HEK293 (cell line): ENCODE results near the gene ABCB10.
A peak's percentile ranks its signal among the peaks of the same experiment; 100 is the strongest.

Experiments used
- CTCF ChIA-PET: fragments of 350-600 bp; formaldehyde crosslinking; extraction: SDS; loops from one replicate; lab custom pipeline; 2021; ENCODE audit warnings: antibody characterized with exemption; lab: Yijun Ruan, JAX
- POLR2A ChIA-PET: fragments of 300-600 bp; formaldehyde crosslinking; extraction: SDS; loops from one replicate; lab custom pipeline; 2020; ENCODE audit warnings: antibody characterized with exemption, inconsistent platforms; lab: Yijun Ruan, JAX
- H3K27ac ChIP-seq: fragments of 200-500 bp; sonication (Bioruptor generic); 2 replicates; pipeline ENCODE4 v1.5.1; 2014; ENCODE audit warnings: low read depth, low read length, control low read depth, inconsistent platforms; ENCODE audit errors: extremely low read depth
- H3K36me3 ChIP-seq, 2 experiments: fragments of 200-500 bp in 1 of 2; sonication (Bioruptor generic) in 1 of 2; 1 replicate in 1 of 2; 2 replicates in 1 of 2; pipeline ENCODE4 v1.5.1; 2014 to 2017; ENCODE audit warnings: inconsistent platforms in 2 of 2, low read length in 2 of 2; ENCODE audit not compliant: control insufficient read depth in 2 of 2, insufficient read depth in 1 of 2
- H3K4me1 ChIP-seq: fragments of 200-500 bp; sonication (Bioruptor generic); 2 replicates; pipeline ENCODE4 v1.5.1; 2014; ENCODE audit warnings: mild to moderate bottlenecking, low read length, inconsistent platforms; ENCODE audit not compliant: control insufficient read depth, insufficient read depth
- H3K4me3 ChIP-seq: 2 replicates; pipeline ENCODE4 v1.5.1; 2011; ENCODE audit warnings: low read depth, mild to moderate bottlenecking, control low read depth, low read length, moderate library complexity
- H3K9me3 ChIP-seq: fragments of 200-500 bp; sonication (Bioruptor generic); 2 replicates; pipeline ENCODE4 v1.5.1; 2014; ENCODE audit warnings: low read depth, low read length, inconsistent platforms; ENCODE audit not compliant: control insufficient read depth, insufficient read depth
- ATF2 ChIP-seq: fragments of 450-650 bp; formaldehyde crosslinking; IDR thresholded peaks from 2 replicates; pipeline ENCODE4 v1.5.1; 2016; ENCODE audit warnings: missing biosample characterization, missing genetic modification characterization, low read depth
- REST ChIP-seq: fragments of 450-650 bp; formaldehyde crosslinking; IDR thresholded peaks from 2 replicates; pipeline ENCODE4 v1.5.1; 2016; ENCODE audit warnings: missing biosample characterization, missing genetic modification characterization
- SCRT1 ChIP-seq: fragments of 450-650 bp; formaldehyde crosslinking; IDR thresholded peaks from 2 replicates; pipeline ENCODE4 v1.5.1; 2016; ENCODE audit warnings: missing biosample characterization, missing genetic modification characterization, borderline replicate concordance
- ZBTB11 ChIP-seq: fragments of 450-650 bp; formaldehyde crosslinking; conservative IDR thresholded peaks from 2 replicates; pipeline ENCODE4 v1.5.1; 2016; ENCODE audit warnings: low read depth, missing biosample characterization, missing genetic modification characterization
- ZBTB49 ChIP-seq: fragments of 450-650 bp; formaldehyde crosslinking; IDR thresholded peaks from 2 replicates; pipeline ENCODE4 v1.5.1; 2016; ENCODE audit warnings: missing biosample characterization, missing genetic modification characterization, low read depth
- ZNF132 ChIP-seq: fragments of 450-650 bp; formaldehyde crosslinking; IDR thresholded peaks from 2 replicates; pipeline ENCODE4 v1.5.1; 2017; ENCODE audit warnings: missing biosample characterization, missing genetic modification characterization, borderline replicate concordance
- ZNF184 ChIP-seq: fragments of 450-650 bp; IDR thresholded peaks from 2 replicates; pipeline ENCODE4 v1.5.1; 2018; ENCODE audit warnings: missing biosample characterization, mild to moderate bottlenecking, missing genetic modification characterization
- ZNF202 ChIP-seq: fragments of 450-650 bp; formaldehyde crosslinking; IDR thresholded peaks from 2 replicates; pipeline ENCODE4 v1.5.1; 2016; ENCODE audit warnings: missing biosample characterization, missing genetic modification characterization, borderline replicate concordance
- TF ChIP-seq, protein P1 (sequence below): fragments of 450-650 bp; formaldehyde crosslinking; IDR thresholded peaks from 2 replicates; pipeline ENCODE4 v1.5.1; 2016; ENCODE audit warnings: missing biosample characterization, missing genetic modification characterization

The ABCB10 gene

GRCh38 chr1:229471175-229471574 lies 87.3 kb downstream of the ABCB10 start (continued):
- TF ChIP-seq ZBTB11: no peak

GRCh38 chr1:229470406-229471043 lies 88.0 kb downstream of the ABCB10 start:
- Histone ChIP-seq H3K36me3 (peaks cover 82 to 90% of the 10 kb centered on the region in 2 experiments), H3K4me1 (no peaks in the 10 kb centered on the region), H3K4me3 (no peak overlapping the region), H3K27ac (no peak overlapping the region), H3K9me3 (no peaks in the 10 kb centered on the region)
- TF ChIP-seq ZNF132 (tag by site-specific recombination): no peak
- no peak for TF ChIP-seq SCRT1 (tag by site-specific recombination)
- TF ChIP-seq REST (tag by site-specific recombination): no peak
- TF ChIP-seq, protein P1, sequence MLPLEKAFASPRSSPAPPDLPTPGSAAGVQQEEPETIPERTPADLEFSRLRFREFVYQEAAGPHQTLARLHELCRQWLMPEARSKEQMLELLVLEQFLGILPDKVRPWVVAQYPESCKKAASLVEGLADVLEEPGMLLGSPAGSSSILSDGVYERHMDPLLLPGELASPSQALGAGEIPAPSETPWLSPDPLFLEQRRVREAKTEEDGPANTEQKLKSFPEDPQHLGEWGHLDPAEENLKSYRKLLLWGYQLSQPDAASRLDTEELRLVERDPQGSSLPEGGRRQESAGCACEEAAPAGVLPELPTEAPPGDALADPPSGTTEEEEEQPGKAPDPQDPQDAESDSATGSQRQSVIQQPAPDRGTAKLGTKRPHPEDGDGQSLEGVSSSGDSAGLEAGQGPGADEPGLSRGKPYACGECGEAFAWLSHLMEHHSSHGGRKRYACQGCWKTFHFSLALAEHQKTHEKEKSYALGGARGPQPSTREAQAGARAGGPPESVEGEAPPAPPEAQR (tag by site-specific recombination): no peak
- no peak for TF ChIP-seq ZBTB49
- POLR2A ChIA-PET: no interaction called here
- CTCF ChIA-PET: interaction anchor here (0.9 to 1.2 kb wide), 3 partner anchors 10 to 808 kb away, joined by 3 to 4 read pairs (median 3); no protein-coding TSS in a partner anchor

DNA sequence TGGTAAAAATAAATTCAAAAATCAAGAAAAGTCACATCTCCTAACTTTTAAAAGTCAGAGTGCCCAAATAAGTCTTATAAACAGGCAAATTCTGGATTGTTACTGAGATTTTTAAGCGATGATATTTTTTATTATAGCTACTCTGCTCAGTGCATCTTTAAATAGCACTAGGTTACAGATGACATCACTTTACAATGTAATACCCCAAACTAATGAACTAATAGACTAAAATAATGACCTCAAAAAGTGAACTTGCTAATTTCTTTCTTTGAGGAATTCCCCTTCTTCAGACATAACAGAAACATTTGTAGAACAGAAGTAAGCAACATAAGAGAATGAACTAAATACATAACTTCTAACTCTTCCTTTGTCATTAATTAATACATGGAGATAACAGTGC lies 91.6 kb downstream of the ABCB10 start:
- Histone ChIP-seq H3K9me3 (no peaks in the 10 kb centered on the region), H3K36me3 (peaks cover 87 to 96% of the 10 kb centered on the region in 2 experiments), H3K4me1 (no peaks in the 10 kb centered on the region), H3K27ac (no peak overlapping the region), H3K4me3 (no peak overlapping the region)
- POLR2A ChIA-PET: interaction anchor here (0.6 kb wide), 1 partner anchor 20 kb away, joined by 5 read pairs; no protein-coding TSS in a partner anchor
- no peak for TF ChIP-seq ZNF184 (tag by site-specific recombination)
- TF ChIP-seq ATF2 (tag by site-specific recombination): peak; percentile 65
- TF ChIP-seq ZNF202 (tag by site-specific recombination): no peak
- CTCF ChIA-PET: interaction anchor here (1.4 to 2.9 kb wide), 3 partner anchors 15 to 209 kb away, joined by 3 to 27 read pairs (median 16); no protein-coding TSS in a partner anchor
